SK-N-MC (cell line): ENCODE results near the gene RHBDD1.

Experiments used
- DNase-seq: peaks from one replicate; pipeline ENCODE4 v3.0.0-alpha.2; 2011; ENCODE audit warnings: low read depth, low spot score
- H3K27ac ChIP-seq: fragments of 200-600 bp; sonication (generic); 2 replicates; pipeline ENCODE4 v1.5.1; 2016; ENCODE audit warnings: mixed run types
- H3K36me3 ChIP-seq: fragments of 200-600 bp; sonication (generic); 2 replicates; pipeline ENCODE4 v1.6.1; 2017; ENCODE audit warnings: antibody characterized with exemption, low read length, mixed read lengths; ENCODE audit not compliant: insufficient read depth
- H3K4me3 ChIP-seq: fragments of 200-600 bp; sonication (generic); 2 replicates; pipeline ENCODE4 v1.5.1; 2016
- H3K9ac ChIP-seq: fragments of 200-600 bp; sonication (generic); 2 replicates; pipeline ENCODE4 v1.8.0; 2017; ENCODE audit warnings: mixed run types, mixed read lengths; ENCODE audit not compliant: insufficient read length
- H3K9me3 ChIP-seq: fragments of 200-600 bp; sonication (generic); 2 replicates; pipeline ENCODE4 v1.6.1; 2017; ENCODE audit warnings: low read depth, mild to moderate bottlenecking, antibody characterized with exemption, low read length, moderate library complexity, mixed read lengths
- EZH2 ChIP-seq: fragments of 200-600 bp; sonication (generic); IDR thresholded peaks from one replicate; pipeline ENCODE4 v1.6.1; 2017; ENCODE audit warnings: antibody characterized with exemption
- FOXP2 ChIP-seq: optimal IDR thresholded peaks from 2 replicates; pipeline ENCODE3; 2011; ENCODE audit warnings: mild to moderate bottlenecking, moderate library complexity; ENCODE audit not compliant: insufficient read depth; ENCODE audit errors: extremely low read length, control extremely low read depth
- POLR2AphosphoS5 ChIP-seq: IDR thresholded peaks from 2 replicates; pipeline ENCODE4 v1.6.1; 2012; ENCODE audit warnings: mild to moderate bottlenecking, low read depth, low read length, borderline replicate concordance

Gene RHBDD1

GRCh38 chr2:226802573-226802972 is 33.3 kb upstream of the RHBDD1 start:
- no peak overlapping the region for H3K9ac ChIP-seq
- no peak for TF ChIP-seq EZH2
- TF ChIP-seq POLR2AphosphoS5: no peak
- TF ChIP-seq FOXP2: no peak
- H3K4me3 ChIP-seq: peak overlapping the region; percentile 5; the same call in 1 of the 2 replicates
- peak overlapping the region; percentile 52 for H3K27ac ChIP-seq
- H3K36me3 ChIP-seq: no peaks in the 10 kb centered on the region; the same call in 1 of the 2 replicates
- H3K9me3 ChIP-seq: no peaks in the 10 kb centered on the region
- peak; percentile 80 for DNase-seq

GRCh38 chr2:226803410-226803809 is 32.4 kb upstream of the RHBDD1 start:
- H3K27ac ChIP-seq: no peak overlapping the region
- no peak overlapping the region for H3K4me3 ChIP-seq
- TF ChIP-seq FOXP2 (no peak), POLR2AphosphoS5 (no peak), EZH2 (no peak)
- no peaks in the 10 kb centered on the region for H3K36me3 ChIP-seq
- no peak for DNase-seq
- no peak overlapping the region for H3K9ac ChIP-seq
- H3K9me3 ChIP-seq: no peaks in the 10 kb centered on the region

DNA sequence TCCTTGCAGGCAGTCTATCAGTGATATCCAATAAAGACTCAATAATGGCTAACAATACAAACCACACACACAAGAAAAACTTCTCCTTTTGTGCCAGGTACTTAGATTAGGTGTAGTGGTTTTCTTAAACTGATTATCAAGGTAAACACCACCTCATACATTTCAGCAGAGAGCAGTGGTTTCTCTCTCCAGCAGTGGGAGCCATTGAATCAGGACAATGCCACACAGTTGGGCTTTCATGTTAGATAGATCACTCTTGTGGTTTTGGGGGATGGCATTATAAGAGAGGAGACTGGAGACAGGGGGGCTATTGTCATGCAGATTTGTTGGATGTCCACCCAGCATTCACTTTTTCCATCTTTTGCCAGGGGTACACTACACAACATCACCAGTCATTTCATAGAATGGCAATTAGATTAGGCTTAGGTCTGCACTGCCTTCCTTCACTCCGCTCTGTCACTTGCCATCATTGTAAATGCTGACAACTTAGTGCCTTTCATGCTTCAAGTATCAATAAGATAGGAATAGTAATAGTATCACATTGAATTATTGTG is 22.6 kb upstream of the RHBDD1 start:
- DNase-seq: no peak
- TF ChIP-seq FOXP2 (no peak), EZH2 (no peak), POLR2AphosphoS5 (no peak)

GRCh38 chr2:226818930-226819329 is 16.9 kb upstream of the RHBDD1 start:
- Histone ChIP-seq H3K27ac (no peak overlapping the region), H3K9ac (no peak overlapping the region), H3K4me3 (no peak overlapping the region), H3K9me3 (no peaks in the 10 kb centered on the region), H3K36me3 (no peaks in the 10 kb centered on the region)
- TF ChIP-seq FOXP2 (no peak), POLR2AphosphoS5 (no peak), EZH2 (no peak)
- DNase-seq: no peak

More for the DNA sequence above, 22.6 kb upstream of the RHBDD1 start:
- Histone ChIP-seq H3K4me3 (no peak overlapping the region), H3K36me3 (no peaks in the 10 kb centered on the region), H3K9me3 (no peaks in the 10 kb centered on the region), H3K9ac (no peak overlapping the region), H3K27ac (no peak overlapping the region)

DNA sequence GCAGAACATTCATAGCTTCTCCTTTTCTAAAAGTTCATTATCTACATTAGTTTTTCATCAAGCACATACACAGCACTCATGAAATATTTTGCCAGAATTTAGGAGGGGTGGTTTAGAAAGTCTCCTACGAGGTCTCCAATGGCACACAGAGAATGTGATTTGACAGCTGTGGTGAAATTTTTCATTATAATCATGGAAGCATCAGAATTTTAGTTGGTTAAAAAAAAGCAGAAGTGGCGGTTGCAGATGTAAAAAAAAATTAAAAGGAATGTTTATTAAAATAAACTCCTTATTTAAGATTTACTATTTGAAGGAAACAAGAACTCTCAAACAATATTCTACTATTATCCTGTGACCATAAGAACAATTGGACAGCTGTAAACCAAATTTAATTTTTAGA is 10.8 kb upstream of the RHBDD1 start:
- no peak overlapping the region for H3K4me3 ChIP-seq
- H3K36me3 ChIP-seq: no peaks in the 10 kb centered on the region
- no peak overlapping the region for H3K27ac ChIP-seq
- no peaks in the 10 kb centered on the region for H3K9me3 ChIP-seq
- TF ChIP-seq POLR2AphosphoS5 (no peak), FOXP2 (no peak), EZH2 (no peak)
- DNase-seq: no peak
- H3K9ac ChIP-seq: no peak overlapping the region

DNA sequence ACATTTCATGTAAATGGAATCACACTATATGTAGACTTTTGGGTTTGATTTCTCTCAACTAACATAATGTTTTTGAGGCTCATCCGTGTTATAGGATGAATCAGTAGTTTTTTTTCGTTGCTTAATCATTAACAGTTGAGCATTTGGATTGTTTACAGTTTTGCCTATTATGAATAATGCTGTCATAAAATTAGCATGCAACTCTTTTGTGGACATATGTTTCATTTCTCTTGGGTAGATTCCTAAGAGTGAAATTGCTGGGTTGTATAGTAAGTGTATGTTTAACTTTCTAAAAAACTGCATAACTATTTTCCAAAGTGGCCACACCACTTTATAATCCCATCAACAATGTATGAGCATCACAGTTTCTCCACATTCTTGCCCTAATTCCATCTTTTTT is 7.7 kb upstream of the RHBDD1 start:
- Histone ChIP-seq H3K36me3 (no peaks in the 10 kb centered on the region), H3K9ac (no peak overlapping the region), H3K27ac (no peak overlapping the region), H3K9me3 (no peaks in the 10 kb centered on the region), H3K4me3 (no peak overlapping the region)
- TF ChIP-seq FOXP2 (no peak), EZH2 (no peak), POLR2AphosphoS5 (no peak)
- no peak for DNase-seq

DNA sequence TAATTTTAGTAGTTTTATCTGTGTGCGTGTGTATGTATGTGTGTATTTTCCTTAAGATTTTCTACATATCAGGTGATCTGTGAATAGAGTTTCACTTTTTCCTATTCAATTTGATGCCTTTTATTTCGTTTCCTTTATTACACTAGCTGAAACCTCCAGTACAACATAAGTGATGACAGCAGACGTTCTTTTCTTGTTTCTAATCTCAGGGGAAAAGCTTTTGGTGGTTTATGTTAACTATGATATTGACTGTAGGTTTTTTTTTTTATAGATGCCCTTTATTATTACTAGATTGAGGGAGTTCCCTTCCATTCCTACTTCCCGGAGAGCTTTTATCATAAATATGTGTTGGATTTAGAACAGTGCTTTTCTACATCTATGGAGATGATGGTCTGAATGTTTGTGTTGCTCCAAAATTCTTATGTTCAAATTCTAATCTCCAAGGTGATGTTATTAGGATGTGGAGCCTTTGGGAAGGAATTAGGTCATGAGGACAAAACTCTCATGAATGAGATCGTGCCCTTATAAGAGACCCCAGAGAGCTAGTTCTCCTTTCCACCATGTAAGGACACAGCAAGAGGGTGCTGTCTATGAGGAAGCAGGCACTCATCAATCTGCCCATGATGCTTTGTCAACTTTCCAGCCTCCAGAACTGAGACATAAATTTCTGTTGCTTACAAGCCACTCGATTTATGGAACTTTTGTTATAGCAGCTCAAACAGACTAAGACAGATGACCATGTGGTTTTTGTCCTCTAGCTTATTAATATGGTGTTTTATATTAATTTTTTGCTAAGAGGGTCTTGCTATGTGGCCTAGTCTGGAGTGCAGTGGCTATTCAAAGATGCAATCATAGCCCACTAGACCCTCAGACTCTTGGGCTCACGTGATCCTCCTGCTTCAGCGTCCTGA is 5.9 kb upstream of the RHBDD1 start:
- Histone ChIP-seq H3K27ac (no peak overlapping the region), H3K4me3 (no peak overlapping the region), H3K36me3 (no peaks in the 10 kb centered on the region), H3K9me3 (no peaks in the 10 kb centered on the region), H3K9ac (no peak overlapping the region)
- DNase-seq: no peak
- TF ChIP-seq FOXP2 (no peak), POLR2AphosphoS5 (no peak), EZH2 (no peak)

- no peaks in the 10 kb centered on the region for H3K9me3 ChIP-seq
- H3K36me3 ChIP-seq: no peaks in the 10 kb centered on the region
- no peak for DNase-seq
- H3K27ac ChIP-seq: no peak overlapping the region
- no peak overlapping the region for H3K4me3 ChIP-seq
- no peak overlapping the region for H3K9ac ChIP-seq
- TF ChIP-seq POLR2AphosphoS5 (no peak), FOXP2 (no peak), EZH2 (no peak)
Measured at GRCh38 chr2:226831266-226831665, 4.6 kb upstream of the RHBDD1 start.
